HG02623 (cell line): Measurements from ENCODE around the gene NCKAP5.

Experiments used
- ATAC-seq: cut with Tn5 transposase; IDR thresholded peaks from one replicate; pipeline ENCODE4 v1.9.1; 2021; ENCODE audit warnings: moderate library complexity; ENCODE audit not compliant: unreplicated experiment

Gene NCKAP5

DNA sequence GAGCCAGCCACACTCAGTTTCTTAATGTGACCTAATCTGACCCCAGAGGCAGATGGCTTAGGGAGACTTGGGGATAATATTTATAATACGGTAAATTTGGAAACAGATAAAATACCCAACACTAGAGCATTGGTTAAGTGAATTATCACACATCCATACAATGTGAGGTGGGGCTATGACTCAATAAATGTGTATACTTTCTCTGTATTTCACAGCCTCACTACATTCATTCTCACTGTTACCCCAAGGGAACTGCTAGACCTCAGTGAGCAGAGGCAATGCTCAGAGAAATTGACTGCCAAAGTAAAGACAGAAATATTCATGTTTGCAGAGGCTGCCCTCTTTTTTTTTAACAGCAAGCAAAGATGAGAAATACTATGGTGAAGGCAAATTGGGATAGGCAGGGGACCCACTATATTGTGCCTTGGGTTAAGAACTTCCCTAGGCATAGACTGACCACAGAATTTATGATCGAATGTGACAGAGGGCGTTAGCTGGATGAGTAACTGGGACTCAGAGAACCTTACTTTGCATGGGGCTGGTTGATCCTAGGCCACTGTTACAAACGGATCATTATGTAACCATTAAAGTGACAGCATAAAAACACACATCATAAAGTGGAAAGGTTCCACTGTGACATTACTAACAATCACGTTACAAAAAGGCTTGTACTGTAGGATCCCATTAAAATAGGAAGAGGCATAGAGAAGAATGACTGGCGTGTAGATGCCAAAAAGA lies 652.3 kb downstream of the NCKAP5 start:
- peak; percentile 72 for ATAC-seq

DNA sequence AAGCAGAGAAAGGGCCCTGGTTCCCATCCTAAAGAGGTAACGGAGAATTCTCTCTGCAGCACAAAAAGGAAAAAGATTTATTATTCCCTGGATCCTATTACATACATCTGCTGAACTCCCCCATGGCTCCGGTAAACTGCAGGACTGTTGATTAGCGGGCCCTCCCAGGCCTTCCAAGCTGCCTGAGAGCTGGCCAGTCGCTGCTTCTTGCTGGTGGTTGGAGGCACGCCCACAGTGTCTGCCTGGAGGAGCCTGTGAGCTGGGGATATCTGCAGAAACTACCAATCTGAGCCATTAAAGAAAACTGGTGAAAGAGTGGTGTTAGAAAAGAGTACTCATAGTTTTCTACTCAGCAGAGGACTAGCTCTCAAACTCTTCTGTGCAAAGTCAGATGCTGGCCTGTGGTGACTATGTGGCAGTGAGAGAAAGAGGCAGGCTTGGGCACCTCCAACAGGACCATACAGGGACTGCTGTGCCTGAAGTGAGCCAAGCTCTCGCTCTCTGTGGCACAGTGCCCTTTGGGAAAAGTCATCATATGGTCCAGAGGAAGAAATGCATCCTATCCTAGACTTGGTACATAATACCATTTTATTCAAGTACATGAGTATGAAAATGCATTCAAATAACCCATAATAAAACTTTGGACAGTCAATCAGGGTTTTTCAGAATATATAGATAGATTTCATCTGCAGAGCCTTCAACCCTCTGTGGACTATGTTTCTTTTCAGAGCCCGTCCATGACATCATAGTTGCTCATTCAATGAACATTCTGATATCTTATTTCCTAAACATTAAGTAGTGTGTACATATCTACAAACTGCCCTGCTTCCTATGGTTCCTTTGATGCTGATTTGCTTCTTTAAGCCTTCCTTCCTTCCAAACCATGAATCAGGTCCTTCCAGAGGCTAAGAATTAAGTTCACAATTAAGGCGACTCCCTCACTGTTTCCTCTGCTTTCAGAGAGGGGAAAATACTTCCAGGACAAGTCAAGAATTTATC lies 656.2 kb downstream of the NCKAP5 start:
- no peak for ATAC-seq

DNA sequence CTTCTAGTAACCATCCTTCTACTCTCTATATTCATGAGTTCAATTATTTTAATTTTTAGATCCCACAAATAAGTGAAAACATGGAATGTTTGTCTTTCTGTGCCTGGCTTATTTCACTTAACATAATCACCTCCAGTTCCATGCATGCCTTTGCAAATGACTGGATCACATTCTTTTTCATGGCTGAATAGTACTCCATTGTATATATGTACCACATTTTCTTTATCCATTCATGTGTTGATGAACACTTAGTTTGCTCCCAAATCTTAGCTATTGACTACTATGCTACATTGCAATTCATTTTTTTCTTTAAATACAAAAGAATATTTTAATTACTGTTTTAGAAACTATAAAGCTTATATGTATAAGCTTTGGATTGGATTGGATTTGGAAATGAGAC lies 657.8 kb downstream of the NCKAP5 start:
- ATAC-seq, result no peak

DNA sequence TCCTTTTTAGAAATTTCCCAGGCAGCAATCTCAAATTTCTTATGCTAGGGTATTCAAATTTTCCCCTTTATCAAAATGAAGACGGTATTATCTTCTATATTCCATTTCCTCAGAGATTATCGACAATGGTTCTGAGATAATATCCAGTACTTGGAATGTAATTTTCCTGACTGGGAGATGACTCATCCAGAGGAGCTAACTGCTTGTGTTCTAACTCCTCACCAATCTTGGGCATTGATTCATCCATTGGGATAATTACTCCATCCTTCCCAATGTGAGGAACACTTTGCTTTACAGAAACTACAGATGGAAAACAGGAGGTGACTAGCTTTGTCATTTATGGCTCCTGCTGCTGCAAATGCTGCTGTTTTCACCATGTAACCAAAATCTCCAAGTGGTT lies 658.8 kb downstream of the NCKAP5 start:
- no peak for ATAC-seq

DNA sequence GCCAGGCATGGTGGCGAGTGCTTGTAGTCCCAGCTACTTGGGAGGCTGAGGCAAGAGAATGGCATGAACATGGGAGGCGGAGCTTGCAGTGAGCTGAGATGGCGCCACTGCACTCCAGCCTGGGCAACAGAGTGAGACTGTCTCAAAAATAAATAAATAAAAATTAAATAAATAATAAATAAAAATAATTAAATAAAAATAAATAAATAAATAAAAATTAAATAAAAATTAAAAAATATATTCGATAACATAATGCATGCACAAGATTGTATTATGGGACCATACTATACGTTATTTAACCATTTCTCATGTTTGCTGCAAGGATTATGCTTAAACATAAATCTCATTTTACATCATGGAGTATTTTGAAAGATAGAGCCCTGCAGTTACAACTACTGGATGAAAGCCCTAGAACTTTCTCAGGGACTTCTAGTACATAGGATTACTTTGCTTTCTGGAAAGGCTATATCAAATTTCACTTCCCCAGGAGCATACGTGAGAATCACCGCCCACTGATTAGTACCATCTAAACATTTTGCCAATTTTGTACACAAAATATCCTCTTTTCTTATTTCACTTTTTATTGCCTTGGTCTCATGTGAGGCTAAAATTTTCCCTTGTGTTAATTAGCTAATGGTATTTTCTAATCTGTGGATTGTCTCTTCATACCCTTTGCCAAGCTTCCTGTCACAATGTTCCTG lies 664.0 kb downstream of the NCKAP5 start:
- ATAC-seq, result no peak

DNA sequence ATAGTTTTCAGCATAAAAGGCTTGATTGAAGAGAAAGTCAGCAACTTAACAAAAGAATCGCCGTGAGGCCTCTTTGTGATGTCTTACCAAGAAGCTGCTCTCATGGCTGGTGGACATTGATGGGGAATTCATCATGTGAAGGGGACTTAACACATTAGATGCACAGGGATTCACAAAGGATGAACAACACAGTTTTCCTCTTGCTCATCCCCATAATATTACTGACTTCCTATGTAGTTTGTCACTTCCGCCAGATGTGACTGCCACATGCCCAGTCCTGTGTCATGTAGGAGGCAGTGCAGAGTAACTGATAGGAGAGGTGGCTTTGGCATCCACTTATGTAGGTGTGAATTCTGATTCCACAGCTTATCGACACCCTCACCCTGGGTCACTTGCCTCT lies 665.6 kb downstream of the NCKAP5 start:
- no peak for ATAC-seq

DNA sequence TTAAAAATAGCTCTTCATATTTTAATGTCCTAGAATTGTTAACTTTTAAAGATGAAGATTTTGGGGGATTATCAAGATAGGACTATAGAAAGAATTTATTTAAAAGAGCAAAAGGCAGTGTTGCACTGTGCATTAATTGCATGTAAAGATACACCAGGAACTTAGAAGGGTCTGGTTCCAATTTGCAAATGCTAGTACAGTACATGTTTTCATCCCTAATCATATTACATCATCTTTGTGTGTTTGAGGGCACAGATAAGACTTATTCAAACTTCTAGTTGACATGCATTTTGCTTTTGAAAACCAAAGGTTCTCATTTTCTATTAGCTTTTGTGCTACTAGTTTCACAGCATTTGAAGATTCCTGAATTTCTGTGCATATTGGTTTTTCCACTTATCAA lies 666.6 kb downstream of the NCKAP5 start:
- ATAC-seq, result no peak

DNA sequence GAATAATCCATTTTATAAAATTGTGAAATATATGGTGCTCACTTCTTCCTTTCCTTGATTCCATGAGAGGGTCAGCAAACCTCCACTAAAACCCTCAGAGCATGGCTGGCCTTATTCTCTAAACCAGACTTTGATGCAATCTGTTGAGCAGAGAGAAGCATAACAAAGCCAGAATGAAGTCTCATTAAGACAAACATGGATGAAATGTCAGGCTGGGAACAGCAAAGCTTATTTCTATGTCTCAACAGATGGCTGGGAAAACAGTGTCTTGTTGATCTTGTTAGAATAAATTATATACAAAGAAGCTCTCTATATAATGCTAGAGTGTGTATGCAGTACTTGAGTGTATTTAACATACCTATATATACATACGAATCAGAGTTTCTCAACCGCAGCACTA lies 671.2 kb downstream of the NCKAP5 start:
- no peak for ATAC-seq

DNA sequence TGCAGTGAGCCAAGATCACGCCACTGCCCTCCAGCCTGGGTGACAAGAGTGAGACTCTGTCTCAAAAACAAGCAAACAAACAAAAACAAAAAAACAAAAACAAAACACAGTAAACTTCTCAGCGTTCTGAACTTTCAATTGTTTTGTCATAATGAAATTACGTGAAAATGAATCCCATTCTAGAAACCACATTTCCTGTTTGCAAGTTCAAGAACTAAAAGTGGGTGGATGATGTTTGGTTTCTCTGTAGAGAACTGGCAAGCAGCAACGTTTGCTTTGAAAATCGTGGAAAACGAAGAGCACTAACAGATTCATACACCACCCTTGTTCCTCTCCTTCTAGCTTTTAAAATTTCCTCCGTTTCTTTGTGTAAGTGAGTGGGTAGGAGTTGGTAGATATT lies 672.2 kb downstream of the NCKAP5 start:
- no peak for ATAC-seq

DNA sequence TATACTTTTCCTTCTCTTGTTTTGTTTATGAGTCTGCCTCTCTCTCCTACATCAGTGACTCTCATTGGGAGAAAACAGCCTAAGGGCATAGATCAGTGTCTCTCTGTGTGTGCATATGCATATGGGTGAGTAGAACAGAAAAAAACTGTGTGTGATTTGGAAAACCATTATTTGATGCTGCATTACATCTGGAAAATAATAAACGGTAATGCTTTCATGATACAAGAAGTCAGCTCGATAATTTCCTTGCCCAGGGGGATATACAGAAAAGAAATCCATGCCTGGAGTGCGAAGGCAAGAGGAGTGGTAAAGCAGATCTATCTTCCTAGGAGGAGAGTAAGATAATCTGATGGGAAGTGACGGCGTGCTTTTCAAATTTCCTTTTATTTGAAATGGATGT lies 676.8 kb downstream of the NCKAP5 start:
- ATAC-seq, result no peak

DNA sequence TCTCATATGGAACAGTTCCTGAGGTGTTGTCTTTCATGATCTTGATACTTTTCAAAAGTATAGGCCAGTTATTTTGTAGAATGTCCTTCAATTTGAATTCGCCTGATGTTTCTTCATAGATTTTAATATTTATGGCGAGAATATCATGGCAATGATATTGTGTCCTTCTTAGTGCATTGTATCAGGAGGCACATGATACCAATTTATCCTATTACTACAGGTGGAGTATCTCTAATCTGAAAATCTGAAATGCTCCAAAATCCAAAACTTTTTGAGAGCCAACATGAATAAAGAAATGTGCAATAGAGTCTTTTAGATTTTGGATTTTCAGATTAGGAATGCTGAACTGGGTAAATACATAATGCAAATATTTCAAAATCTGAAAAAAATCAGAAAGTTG lies 681.7 kb downstream of the NCKAP5 start:
- no peak for ATAC-seq

DNA sequence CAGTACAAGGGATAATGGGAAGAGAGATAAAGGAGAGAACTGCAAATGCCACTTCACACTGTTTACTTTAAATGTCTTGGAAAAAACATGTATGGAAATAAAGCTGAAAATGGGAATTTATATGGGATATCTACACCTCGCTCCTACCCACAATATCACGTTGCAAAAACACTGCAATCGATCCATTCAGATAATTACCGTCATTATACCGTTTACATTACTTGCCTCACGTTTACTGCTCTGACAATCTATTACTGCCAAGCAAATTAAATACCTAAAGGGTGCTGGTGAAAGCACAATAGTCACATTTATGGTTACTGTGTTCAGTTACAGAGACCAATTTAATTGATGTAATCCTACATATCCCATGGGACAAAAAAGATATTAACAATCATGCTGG lies 683.6 kb downstream of the NCKAP5 start:
- ATAC-seq, result no peak

DNA sequence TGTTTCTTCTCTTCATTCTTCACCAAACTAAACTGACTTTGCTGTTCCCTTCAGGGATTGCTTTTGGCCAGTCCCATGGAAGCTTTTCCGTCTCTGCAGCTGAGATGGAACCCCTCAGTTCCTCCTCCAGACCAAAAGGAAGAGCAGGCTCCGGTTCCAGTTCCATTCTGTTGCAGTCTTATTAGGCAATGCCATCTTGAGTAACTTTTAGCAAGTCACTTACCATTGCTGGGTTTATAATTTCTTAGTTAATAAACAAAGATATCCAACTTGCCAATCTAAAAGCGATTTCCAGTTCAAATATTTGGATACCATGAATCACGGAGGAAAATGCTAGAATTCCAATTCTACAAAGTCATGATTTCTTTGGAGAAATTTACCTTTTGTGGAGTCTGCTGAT lies 684.0 kb downstream of the NCKAP5 start:
- ATAC-seq, result no peak

DNA sequence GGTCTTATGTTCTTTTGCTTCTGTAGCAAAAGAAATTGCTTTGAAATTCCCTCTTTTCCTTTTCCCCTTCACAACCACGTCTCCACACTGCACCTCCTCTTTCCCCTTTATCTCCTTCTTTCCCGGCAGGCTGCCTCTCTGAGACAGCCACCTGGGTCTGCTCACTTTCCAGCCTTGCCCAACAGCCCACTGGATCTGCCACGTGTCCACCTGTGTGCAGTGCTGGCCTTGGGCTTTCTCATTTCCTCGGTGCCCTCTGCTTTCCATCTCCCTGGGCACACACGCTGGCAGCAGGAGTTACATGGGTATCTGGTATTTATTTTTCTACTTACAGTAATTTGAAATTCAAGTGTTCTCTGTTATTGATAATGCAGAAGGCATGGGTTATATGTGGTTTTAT lies 684.8 kb downstream of the NCKAP5 start:
- ATAC-seq, result no peak

DNA sequence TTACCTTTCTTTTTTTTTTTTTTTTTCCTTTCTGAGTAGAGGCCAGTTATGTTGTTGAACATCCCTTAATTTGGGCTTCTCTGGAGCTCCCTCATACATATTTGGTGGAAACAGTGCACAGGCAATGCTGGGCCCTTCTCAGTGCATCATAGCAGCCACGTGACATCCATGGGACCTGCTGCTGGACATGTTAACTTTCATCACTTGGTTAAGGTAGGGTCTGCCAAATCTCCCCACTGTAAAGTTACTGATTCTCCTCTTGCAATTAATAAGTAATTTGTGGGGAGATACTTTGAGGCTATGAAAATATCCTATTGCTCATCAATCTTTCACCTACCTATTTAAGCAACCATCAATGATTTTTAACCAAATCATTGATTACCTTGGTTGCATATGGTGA lies 686.7 kb downstream of the NCKAP5 start:
- ATAC-seq, result no peak

DNA sequence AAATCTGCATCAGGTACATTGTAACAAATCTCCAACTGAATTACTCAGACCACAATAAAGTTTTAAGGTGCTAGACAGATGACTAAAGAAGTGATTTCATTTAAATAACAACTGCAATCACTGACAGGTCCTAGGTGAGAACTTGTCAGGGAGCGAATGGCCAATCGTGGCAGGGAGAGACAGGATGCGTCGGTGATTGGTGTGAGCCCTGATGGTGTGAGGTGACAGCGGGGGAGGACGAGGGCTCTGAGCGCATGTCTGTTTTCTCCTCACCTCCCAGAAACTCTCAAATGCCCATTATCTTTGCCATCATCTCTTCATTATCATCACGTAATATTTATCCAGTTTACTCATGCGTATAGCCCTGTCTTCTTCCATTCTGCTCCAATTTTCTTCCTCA lies 690.3 kb downstream of the NCKAP5 start:
- no peak for ATAC-seq

DNA sequence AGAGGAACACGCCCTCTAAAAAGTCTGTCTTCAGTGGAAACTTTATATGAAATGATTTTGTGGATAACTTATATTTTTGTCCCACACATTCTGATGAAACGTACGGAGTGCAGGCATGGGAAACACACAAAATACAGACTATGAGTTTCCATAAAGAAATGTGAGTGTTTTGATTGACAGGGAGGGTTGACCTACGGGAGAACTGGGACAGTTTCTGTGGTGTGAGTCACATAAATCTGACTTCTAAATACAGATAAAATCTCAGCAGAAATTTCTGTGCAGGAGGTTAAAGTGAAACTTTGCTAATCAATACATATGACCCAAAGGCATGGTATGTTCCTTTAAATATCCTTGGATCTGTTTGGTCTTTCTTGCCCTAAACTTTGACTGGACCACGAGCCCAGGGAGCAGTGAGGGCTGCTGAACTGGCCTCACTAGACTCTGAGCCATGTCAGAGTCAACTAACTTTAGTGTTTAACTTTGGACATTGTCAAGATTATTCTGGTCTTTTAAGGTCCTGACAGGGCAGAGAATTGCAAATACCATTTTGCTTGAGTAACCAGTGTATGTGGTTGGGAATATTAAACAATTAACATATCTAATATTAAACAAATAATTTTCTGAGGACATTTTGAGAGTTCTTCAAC lies 691.4 kb downstream of the NCKAP5 start:
- no peak for ATAC-seq

DNA sequence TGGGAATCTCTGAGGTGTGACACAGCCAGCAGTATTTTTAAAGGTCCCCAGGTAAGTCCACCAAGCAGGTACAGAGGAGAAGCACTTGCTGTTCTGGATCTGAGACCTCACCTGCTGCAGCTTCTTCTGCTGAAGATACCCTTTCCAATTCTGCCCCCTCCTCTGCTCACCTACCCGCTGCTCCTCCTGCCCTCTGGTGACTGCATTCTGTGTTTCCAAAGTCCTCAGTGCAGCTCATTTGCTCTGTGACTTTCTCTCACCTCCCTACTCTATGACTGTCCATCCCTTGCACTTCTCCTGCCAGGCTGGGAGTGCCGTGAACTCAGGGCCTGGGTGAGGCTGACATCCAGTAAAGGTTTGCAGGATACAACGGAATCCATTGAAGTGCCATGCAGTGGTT lies 693.1 kb downstream of the NCKAP5 start:
- no peak for ATAC-seq

DNA sequence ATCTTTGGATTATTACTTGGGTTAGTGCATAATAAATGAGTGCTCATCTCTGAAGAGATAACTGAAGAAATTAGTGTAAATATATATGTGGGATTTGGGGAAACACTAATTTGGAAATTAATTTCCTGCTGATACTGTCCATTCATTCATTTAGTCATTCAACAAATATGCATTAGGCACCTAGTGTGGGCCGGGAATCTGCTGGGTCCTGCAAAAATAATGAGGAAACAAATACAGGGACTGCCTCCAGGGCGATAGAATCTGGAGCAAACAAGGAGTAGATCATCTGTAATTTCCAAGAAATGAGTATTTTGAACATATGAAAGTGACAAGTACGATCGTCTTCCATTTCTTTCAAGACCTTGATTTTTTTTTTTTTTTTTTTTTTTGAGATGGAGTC lies 694.5 kb downstream of the NCKAP5 start:
- ATAC-seq, result no peak

DNA sequence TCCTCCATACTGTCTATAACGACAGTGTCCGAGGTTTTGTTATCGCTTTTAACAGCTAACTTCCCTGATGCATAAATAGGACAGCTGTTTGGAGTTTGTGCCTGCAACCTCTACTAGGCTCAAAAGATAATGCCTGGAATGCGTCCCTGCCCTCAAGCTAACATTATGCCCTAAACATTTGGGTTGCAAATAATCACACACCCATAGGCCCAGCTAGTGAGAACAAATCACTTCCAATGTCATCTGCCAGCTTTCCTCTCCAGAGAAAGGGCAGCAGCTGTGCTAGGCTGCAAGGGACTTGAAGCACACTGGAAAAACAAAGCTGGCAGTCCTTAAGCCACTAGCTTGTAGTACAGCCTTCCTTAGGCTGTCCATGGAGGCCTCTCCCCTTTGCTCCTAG lies 696.4 kb downstream of the NCKAP5 start:
- ATAC-seq, result no peak

DNA sequence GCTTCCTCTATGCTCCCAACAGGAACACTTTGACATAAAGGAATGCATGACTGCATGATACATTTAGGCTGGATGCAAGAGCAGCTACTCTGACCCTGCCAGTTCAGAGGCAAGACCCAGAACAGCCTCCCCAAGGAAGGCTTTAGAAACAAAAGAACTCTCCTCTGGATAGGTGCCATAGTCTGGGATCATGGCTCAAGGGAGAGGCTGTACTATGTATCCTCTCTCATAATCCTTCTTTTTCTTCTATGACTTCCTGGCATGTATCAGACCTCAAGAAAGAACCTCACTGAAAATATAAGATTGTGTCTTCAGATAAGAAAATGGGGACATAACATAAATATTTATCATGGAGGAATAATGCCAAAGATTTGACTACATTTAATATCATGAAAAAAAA lies 704.3 kb downstream of the NCKAP5 start:
- ATAC-seq, result no peak
